Measurements from ENCODE around the gene DHODH. TPM values are rescaled to one million over a fixed set of nuclear protein-coding genes. Genes with fewer than 3 reads are reported as not detected.

Gene DHODH
- 10 to 100 TPM in 3 of 5 experiments, 1 to 10 TPM in 2; 4.9 to 15.6 (median 14.0) TPM for total RNA-seq
- polyA plus RNA-seq = 10 to 100 TPM in 1 of 2 donors, 1 to 10 TPM in 1; 9.6 to 13.5 TPM
- 10.9 reads per million, percentile 37 among the genes with 10 or more reads in this experiment for total RNA-seq

DNA sequence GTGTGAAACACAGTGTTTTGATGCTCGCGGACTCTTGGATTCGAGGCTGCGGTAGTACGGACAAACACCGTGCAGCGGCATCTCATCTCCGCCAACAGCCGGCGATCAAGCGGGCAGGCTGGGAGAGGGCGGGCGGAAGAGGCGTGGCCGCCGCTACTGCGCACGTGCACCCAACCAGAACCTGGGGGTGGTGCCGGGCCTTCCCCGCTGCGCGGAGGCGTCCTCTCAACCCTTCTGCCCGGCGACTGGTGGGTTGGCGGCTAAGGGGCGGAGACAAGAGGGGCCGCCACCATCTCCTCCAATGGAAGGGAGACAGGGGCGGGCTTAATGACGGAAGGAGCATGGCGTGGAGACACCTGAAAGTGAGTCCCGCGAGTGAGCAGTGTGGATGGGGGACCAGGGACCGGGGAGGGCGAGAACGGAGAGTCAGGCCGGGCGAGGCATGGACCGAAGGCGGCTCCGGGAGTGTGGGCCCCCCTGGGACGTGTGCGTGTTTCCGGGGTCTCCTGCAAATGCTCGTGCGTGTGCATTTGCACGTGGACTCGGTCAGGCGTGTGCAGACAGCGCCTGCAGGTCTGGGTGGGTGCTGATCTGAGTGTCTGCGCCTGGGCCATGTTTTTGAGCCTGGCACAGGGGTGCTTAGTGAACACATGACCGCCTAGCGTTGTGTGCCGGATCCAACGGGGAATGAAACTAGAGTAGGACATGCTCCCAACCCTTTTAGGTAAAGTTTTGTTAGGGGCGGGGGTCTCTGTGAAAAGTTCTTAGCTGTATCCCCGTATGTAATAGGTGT is at the start of gene DHODH:
Gene DHODH, plus strand, starts transcription at position 321 of the 793 bp plus-strand sequence. Its CDS starts 21 bp downstream, at position 342.
- intact Hi-C loops (cut with micrococcal nuclease) = loop anchor here (1.0 to 5.0 kb wide), 14 partner anchors 85 to 1486 kb away; partner anchors contain the start of genes ATXN1L (in 2 of the 2), DHX38 (in 2 of the 2), PHLPP2 (in 2 of the 2) and TXNL4B (in 2 of the 2)
- peaks cover 0 to 3% (median 0%) of the 10 kb centered on the region in 5 donors for H3K27me3 Mint-ChIP-seq
- no peaks in the 10 kb centered on the region for H3K4me1 ChIP-seq (ENCODE audit: control insufficient read depth in 2 of 2, insufficient read depth in 2 of 2, low read length in 2 of 2)
- ChIA-PET CTCF (no interaction called here), POLR2A (no interaction called here)
- peak within 1 kb of the TSS; percentile 92 to 100 (median 98) for H3K4me3 Mint-ChIP-seq
- peak within 1 kb of the TSS; percentile 100 for H3K4me3 ChIP-seq (ENCODE audit: low read length)
- peaks cover 9 to 22% (median 16%) of the 10 kb centered on the region in 7 donors for H3K4me1 Mint-ChIP-seq
- peaks cover 0 to 7% (median 0%) of the 10 kb centered on the region in 5 donors for H3K36me3 Mint-ChIP-seq
- peaks cover 0 to under 1% (median 0%) of the 10 kb centered on the region in 11 donors for H3K9me3 Mint-ChIP-seq
- peak within 1 kb of the TSS; percentile 62 for H3K27ac ChIP-seq (ENCODE audit: low read depth, low read length)
- DNase-seq = peak; percentile 92 to 99 (median 97)
- peak; percentile 100 for ATAC-seq
- H3K27me3 ChIP-seq (ENCODE audit: control insufficient read depth in 2 of 2, insufficient read depth in 2 of 2, low read length in 2 of 2) = no peaks in the 10 kb centered on the region
- peak within 1 kb of the TSS; percentile 75 to 96 (median 89) for H3K27ac Mint-ChIP-seq
- no peaks in the 10 kb centered on the region for H3K9me3 ChIP-seq (ENCODE audit: control insufficient read depth in 2 of 3, low read length in 3 of 3)
- peaks cover 0 to 19% (median 0%) of the 10 kb centered on the region in 3 experiments for H3K36me3 ChIP-seq (ENCODE audit: control insufficient read depth in 2 of 3, insufficient read depth in 3 of 3, low read length in 3 of 3)

DNA sequence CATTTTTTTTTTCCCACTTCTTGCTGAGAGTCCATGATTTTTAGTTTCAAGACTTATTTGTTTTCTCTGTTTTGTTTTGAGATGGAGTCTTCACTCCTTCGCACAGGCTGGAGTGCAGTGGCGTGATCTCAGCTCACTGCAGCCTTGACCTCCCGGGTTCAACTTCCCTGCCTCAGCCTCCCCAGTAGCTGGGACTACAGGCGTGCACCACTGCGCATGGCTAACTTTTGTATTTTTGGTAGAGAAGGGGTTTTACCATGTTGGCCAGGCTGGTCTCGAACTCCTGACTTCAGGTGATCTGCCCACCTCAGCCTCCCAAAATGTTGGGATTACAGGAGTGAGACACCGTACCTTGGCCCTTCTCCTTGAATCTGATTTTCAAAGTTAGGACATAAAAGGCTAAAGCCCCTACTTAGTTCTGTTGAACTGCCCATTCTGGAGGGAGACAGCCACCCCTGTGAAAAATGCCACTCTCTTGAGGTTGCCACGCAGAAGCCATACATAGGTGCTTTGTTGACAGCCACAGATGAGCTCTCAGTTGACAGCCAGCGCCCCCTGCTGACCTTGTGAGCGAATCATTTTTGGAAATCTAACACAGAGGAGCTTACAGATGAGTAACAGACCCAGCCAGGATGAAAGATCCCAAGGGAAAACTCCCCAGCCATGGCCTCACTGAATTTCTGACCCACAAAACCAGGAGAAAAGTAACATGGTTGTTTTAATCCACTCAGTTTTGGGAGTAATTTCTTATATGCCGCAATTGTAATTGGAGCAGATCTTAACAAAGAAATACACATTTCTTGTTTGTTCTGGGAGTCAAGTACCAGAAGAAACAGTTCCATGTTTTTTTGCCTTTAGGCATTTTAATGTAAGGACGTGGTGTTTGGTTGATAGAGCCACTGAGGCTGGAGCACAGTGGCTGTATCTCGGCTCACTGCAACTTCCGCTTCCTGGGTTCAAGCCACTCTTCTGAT is 47.2 kb upstream of the DHODH start:
- ATAC-seq (peak; percentile 98), DNase-seq (peak; percentile 52 to 81 (median 74))
- intact Hi-C loops (cut with micrococcal nuclease) = loop anchor here (1.0 to 5.0 kb wide), 17 partner anchors 44 to 396 kb away; partner anchors contain the start of genes AP1G1 (in 1 of the 2), ATXN1L (in 1 of the 2), DHX38 (in 1 of the 2) and IST1 (in 1 of the 2)
- Mint-ChIP-seq H3K9me3 (no peaks in the 10 kb centered on the region), H3K4me3 (no peak overlapping the region), H3K36me3 (no peaks in the 10 kb centered on the region), H3K27ac (no peak overlapping the region), H3K27me3 (peaks cover 0 to 8% (median 0%) of the 10 kb centered on the region in 5 donors), H3K4me1 (peaks cover 3 to 24% (median 17%) of the 10 kb centered on the region in 7 donors)
- Histone ChIP-seq H3K4me3 (ENCODE audit: low read length) (no peak overlapping the region), H3K27me3 (ENCODE audit: control insufficient read depth in 2 of 2, insufficient read depth in 2 of 2, low read length in 2 of 2) (no peaks in the 10 kb centered on the region), H3K36me3 (ENCODE audit: control insufficient read depth in 2 of 3, insufficient read depth in 3 of 3, low read length in 3 of 3) (no peaks in the 10 kb centered on the region), H3K27ac (ENCODE audit: low read depth, low read length) (no peak overlapping the region), H3K4me1 (ENCODE audit: control insufficient read depth in 2 of 2, insufficient read depth in 2 of 2, low read length in 2 of 2) (no peaks in the 10 kb centered on the region), H3K9me3 (ENCODE audit: control insufficient read depth in 2 of 3, low read length in 3 of 3) (no peaks in the 10 kb centered on the region)
- CTCF ChIA-PET = interaction anchor here (0.6 to 1.4 kb wide), 10 partner anchors 17 to 396 kb away, joined by 3 to 7 read pairs (median 3); partner anchors contain the start of genes AP1G1 and IST1
- POLR2A ChIA-PET = interaction anchor here (1.4 to 1.8 kb wide), 3 partner anchors 10 to 153 kb away, joined by 3 to 5 read pairs (median 4); partner anchors contain the start of gene AP1G1

DNA sequence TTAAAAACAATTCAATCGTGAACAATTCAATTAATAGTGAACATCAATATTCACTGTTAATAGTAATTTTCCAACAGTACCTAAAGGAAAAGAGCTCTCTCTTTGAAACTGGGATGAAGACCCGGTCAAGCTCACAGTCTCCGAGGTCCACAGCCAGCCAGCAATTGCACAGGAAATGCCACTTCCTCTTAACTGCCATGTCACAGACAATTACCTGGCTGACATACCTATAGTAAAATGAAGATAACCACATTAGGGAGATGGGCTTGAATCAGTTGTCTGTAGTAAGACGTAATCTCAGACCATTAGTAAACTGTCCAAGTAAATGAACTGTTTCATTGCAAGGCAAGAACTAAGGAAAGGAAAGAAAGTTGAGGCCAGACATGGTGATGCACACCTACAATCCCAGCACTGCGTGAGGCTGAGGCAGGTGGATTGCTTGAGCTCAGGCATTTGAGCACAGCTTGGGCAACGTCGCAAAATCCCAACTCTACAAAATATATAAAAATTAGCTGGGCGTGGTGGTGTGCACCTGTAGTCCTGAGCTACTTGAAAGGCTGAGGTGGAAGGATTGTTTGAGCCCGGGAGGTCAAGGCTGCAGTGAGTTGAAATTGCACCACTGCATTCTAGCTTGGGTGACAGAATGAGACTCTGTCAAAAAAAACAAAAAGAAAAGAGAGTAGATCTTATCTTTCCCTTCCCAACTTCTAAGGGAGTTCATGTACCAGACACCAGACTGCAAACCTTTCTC is 45.2 kb upstream of the DHODH start:
- H3K9me3 ChIP-seq (ENCODE audit: control insufficient read depth in 2 of 3, low read length in 3 of 3) = no peaks in the 10 kb centered on the region
- CTCF ChIA-PET = no interaction called here
- H3K4me1 ChIP-seq (ENCODE audit: control insufficient read depth in 2 of 2, insufficient read depth in 2 of 2, low read length in 2 of 2) = no peaks in the 10 kb centered on the region
- no peaks in the 10 kb centered on the region for H3K36me3 Mint-ChIP-seq
- H3K4me3 ChIP-seq (ENCODE audit: low read length) = no peak overlapping the region
- peaks cover 0 to 8% (median 0%) of the 10 kb centered on the region in 5 donors for H3K27me3 Mint-ChIP-seq
- DNase-seq (no peak), ATAC-seq (no peak)
- H3K4me3 Mint-ChIP-seq = no peak overlapping the region
- H3K4me1 Mint-ChIP-seq = peaks cover 0 to 18% (median 11%) of the 10 kb centered on the region in 7 donors
- POLR2A ChIA-PET = no interaction called here
- peak overlapping the region in 1 of 9 donors; percentile 66 for H3K27ac Mint-ChIP-seq
- intact Hi-C loops (cut with micrococcal nuclease) = loop anchor here (5.0 kb wide), 6 partner anchors 46 to 351 kb away; partner anchors contain the start of genes DHX38 (in 1 of the 2) and TXNL4B (in 1 of the 2)
- H3K27me3 ChIP-seq (ENCODE audit: control insufficient read depth in 2 of 2, insufficient read depth in 2 of 2, low read length in 2 of 2) = no peaks in the 10 kb centered on the region
- no peaks in the 10 kb centered on the region for H3K9me3 Mint-ChIP-seq
- no peaks in the 10 kb centered on the region for H3K36me3 ChIP-seq (ENCODE audit: control insufficient read depth in 2 of 3, insufficient read depth in 3 of 3, low read length in 3 of 3)
- H3K27ac ChIP-seq (ENCODE audit: low read depth, low read length) = no peak overlapping the region

DNA sequence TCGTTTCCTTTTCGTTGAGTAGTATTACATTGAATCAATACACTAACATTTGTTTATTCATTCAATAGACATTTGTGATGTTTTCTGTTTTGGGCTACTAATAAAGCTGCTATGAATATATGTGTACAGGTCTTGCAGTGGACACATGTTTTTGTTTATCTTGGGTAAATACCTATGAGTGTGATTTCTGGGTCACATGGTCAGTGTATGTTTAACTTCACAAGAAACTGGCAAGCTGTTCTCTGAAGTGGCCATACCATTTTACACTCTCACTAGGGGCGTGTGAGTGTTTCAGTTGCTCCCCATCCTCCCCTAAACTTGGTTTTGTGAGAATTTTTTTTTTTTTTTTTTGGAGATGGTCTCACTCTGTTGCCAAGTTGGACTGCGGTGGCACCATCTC is 43.3 kb upstream of the DHODH start:
- Mint-ChIP-seq H3K36me3 (no peaks in the 10 kb centered on the region), H3K27ac (no peak overlapping the region), H3K4me3 (no peak overlapping the region), H3K27me3 (peaks cover 0 to 3% (median 0%) of the 10 kb centered on the region in 5 donors), H3K9me3 (no peaks in the 10 kb centered on the region), H3K4me1 (peaks cover 0 to 18% (median 8%) of the 10 kb centered on the region in 7 donors)
- intact Hi-C loops (cut with micrococcal nuclease) = no loop called here
- POLR2A ChIA-PET = interaction anchor here (1.1 kb wide), 1 partner anchor 400 kb away, joined by 3 read pairs; no protein-coding TSS in a partner anchor
- Histone ChIP-seq H3K4me1 (ENCODE audit: control insufficient read depth in 2 of 2, insufficient read depth in 2 of 2, low read length in 2 of 2) (no peaks in the 10 kb centered on the region), H3K27me3 (ENCODE audit: control insufficient read depth in 2 of 2, insufficient read depth in 2 of 2, low read length in 2 of 2) (no peaks in the 10 kb centered on the region), H3K9me3 (ENCODE audit: control insufficient read depth in 2 of 3, low read length in 3 of 3) (no peaks in the 10 kb centered on the region), H3K4me3 (ENCODE audit: low read length) (no peak overlapping the region), H3K27ac (ENCODE audit: low read depth, low read length) (no peak overlapping the region), H3K36me3 (ENCODE audit: control insufficient read depth in 2 of 3, insufficient read depth in 3 of 3, low read length in 3 of 3) (no peaks in the 10 kb centered on the region)
- ATAC-seq (no peak), DNase-seq (no peak)
- CTCF ChIA-PET = interaction anchor here (1.1 kb wide), 1 partner anchor 15 kb away, joined by 3 read pairs; no protein-coding TSS in a partner anchor

DNA sequence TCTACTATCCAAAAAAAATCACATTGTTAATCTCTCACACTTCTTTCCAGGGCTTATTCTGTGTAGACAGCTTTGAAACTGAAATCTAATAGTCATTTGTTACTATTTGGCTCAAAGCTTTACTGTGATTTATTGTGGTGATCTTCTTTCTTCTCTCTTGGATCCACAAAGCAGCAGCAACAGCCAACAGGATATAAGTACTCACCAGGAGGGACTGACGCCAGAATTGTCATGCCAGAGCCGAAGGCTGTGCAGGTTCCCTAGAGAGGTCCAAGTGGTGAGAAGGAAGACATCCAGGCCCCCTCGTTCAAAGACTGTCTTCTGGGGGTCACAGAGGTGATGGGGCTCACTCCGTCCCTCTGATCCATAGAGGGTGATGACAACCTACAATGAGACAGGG is 41.6 kb upstream of the DHODH start:
- peaks cover 0 to 14% (median 3%) of the 10 kb centered on the region in 7 donors for H3K4me1 Mint-ChIP-seq

More for the DNA sequence above, 41.6 kb upstream of the DHODH start:
- no peaks in the 10 kb centered on the region for H3K9me3 ChIP-seq (ENCODE audit: control insufficient read depth in 2 of 3, low read length in 3 of 3)
- ATAC-seq (no peak), DNase-seq (no peak)
- intact Hi-C loops (cut with micrococcal nuclease) = no loop called here
- Mint-ChIP-seq H3K27me3 (peaks cover 0 to 4% (median 0%) of the 10 kb centered on the region in 5 donors), H3K27ac (no peak overlapping the region), H3K9me3 (no peaks in the 10 kb centered on the region), H3K4me3 (no peak overlapping the region), H3K36me3 (no peaks in the 10 kb centered on the region)
- ChIA-PET POLR2A (no interaction called here), CTCF (no interaction called here)
- H3K36me3 ChIP-seq (ENCODE audit: control insufficient read depth in 2 of 3, insufficient read depth in 3 of 3, low read length in 3 of 3) = no peaks in the 10 kb centered on the region
- H3K27ac ChIP-seq (ENCODE audit: low read depth, low read length) = no peak overlapping the region
- no peak overlapping the region for H3K4me3 ChIP-seq (ENCODE audit: low read length)
- H3K4me1 ChIP-seq (ENCODE audit: control insufficient read depth in 2 of 2, insufficient read depth in 2 of 2, low read length in 2 of 2) = no peaks in the 10 kb centered on the region
- H3K27me3 ChIP-seq (ENCODE audit: control insufficient read depth in 2 of 2, insufficient read depth in 2 of 2, low read length in 2 of 2) = no peaks in the 10 kb centered on the region
